Transverse colon (tissue), 4 donors: ENCODE results near the gene CDH15. TPM values are rescaled to one million over a fixed set of nuclear protein-coding genes. Genes with fewer than 3 reads are reported as not detected.

ENCODE experiments used
- DNase-seq: peaks from one replicate; pipeline ENCODE4 v3.0.0-alpha.2; 2019
- H3K27ac ChIP-seq, 4 donors: fragments of 200-600 bp; sonication (generic); 2 replicates each; pipeline ENCODE4 v1.5.1; 2016 to 2018; ENCODE audit warnings: inconsistent platforms in 4 of 4
- H3K27me3 ChIP-seq: fragments of 200-600 bp; sonication (generic); 2 replicates; pipeline ENCODE4 v1.5.1; 2017; ENCODE audit warnings: inconsistent platforms
- H3K36me3 ChIP-seq, 4 donors: fragments of 200-600 bp; sonication (generic); 2 replicates each; pipeline ENCODE4 v1.5.1; 2017 to 2019; ENCODE audit warnings: inconsistent platforms in 4 of 4
- H3K4me1 ChIP-seq, 4 donors: fragments of 200-600 bp; sonication (generic); 2 replicates each; pipeline ENCODE4 v1.5.1; 2017 to 2020; ENCODE audit warnings: inconsistent platforms in 4 of 4
- H3K4me3 ChIP-seq, 4 donors: fragments of 200-600 bp; sonication (generic); 1 replicate in 1 of 4; 2 replicates in 3 of 4; pipeline versions ENCODE4 v1.5.1 to v1.6.1; 2017 to 2019; ENCODE audit warnings: inconsistent platforms in 4 of 4
- H3K9me3 ChIP-seq, 2 donors: fragments of 200-600 bp; sonication (generic); 2 replicates each; pipeline ENCODE4 v1.5.1; 2017 to 2019; ENCODE audit warnings: inconsistent platforms in 2 of 2
- EP300 ChIP-seq: sonication (generic); formaldehyde crosslinking; IDR thresholded peaks from one replicate; pipeline ENCODE4 v1.6.1; 2017; ENCODE audit warnings: antibody characterized with exemption, low read depth
- POLR2A ChIP-seq: fragments of 450-650 bp; IDR thresholded peaks from one replicate; pipeline ENCODE4 v1.6.1; 2016; ENCODE audit warnings: antibody characterized with exemption, mild to moderate bottlenecking, moderate library complexity
- POLR2AphosphoS5 ChIP-seq, 3 donors: sonication (generic); formaldehyde crosslinking; IDR thresholded peaks; one replicate each; pipeline ENCODE4 v1.6.1; 2016; ENCODE audit warnings: antibody characterized with exemption in 3 of 3
- WGBS, 2 donors: methylation state at CpG; one replicate each; pipeline ENCODE4 v1.1.5; 2018; ENCODE audit warnings: low coverage in 1 of 2; 5-methylcytosine and 5-hydroxymethylcytosine counted together
- in situ Hi-C, 4 donors: fragments of 200-750 bp; cut with MboI; loops; one replicate each; pipeline versions ENCODE4 v1.15.0 to v1.15.1; 2017; ENCODE audit warnings: low sequenced_read_pairs in 3 of 4, low pct_ligation_motif_present in 1 of 4, low pct_unique_long_range_greater_than_20kb in 1 of 4
- intact Hi-C: fragments of 100-400 bp; cut with DNase I; formaldehyde crosslinking; loops from one replicate; pipeline ENCODE4 v1.15.1; 2023; ENCODE audit warnings: low total_unique reads
- total RNA-seq, 4 donors: library from RNA; depleted of rRNA; stranded (reverse); fragments of >200 nt; gene quantifications; one replicate each; pipeline ENCODE4 v1.1.0, GENCODE V29; 2016
- TF ChIP-seq, protein P1 (sequence below), 5 experiments: fragments of 200-600 bp in 3 of 5; fragments of 450-650 bp in 2 of 5; sonication (generic) in 3 of 5; IDR thresholded peaks; 1 replicate in 2 of 5; 2 replicates in 3 of 5; pipeline ENCODE4 v1.5.1; 2016 to 2017; ENCODE audit warnings: antibody characterized with exemption in 5 of 5, inconsistent platforms in 3 of 5, mild to moderate bottlenecking in 2 of 5, moderate library complexity in 1 of 5

The CDH15 gene
- total RNA-seq, 4 donors from 2014 or later = not detected

DNA sequence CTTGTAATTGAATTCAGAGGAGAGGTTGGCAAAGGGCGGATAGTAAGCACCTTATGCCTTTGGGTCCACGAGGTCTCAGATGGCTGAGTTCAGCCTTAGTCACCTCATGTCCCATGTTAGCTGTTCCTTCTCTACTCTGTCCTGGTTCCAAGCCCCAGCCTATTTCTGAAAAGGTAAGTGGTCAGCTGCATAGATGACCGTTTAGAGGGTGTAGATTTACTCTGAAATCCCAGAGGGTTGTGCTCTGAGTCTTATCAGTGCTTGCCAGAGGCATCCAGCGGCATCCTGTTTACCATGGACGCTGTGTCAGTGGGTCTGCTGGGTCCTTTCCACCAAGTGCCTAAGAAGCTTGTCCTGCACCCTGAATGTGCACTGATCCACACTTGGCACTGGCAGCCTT lies 47.8 kb downstream of the CDH15 start:
- DNase-seq = no peak
- intact Hi-C loops (loop anchor here (5.0 kb wide), 1 partner anchor 277 kb away; no protein-coding TSS in a partner anchor), in situ Hi-C loops (loop anchor here in 3 of 4 donors (25.0 kb wide), 3 partner anchors 282 to 482 kb away; partner anchors contain the start of genes APRT (in 1 of the 3) and CDT1 (in 1 of the 3))
- 76 to 100% methylated on average over 1 to 5 of the region's 5 CpGs for WGBS, 2 donors
- TF ChIP-seq POLR2A = no peak
- TF ChIP-seq EP300 = no peak
- Histone ChIP-seq H3K27me3 (no peaks in the 10 kb centered on the region), H3K36me3 (peaks cover 0 to 13% (median 2%) of the 10 kb centered on the region in 4 donors), H3K27ac (no peak overlapping the region), H3K9me3 (no peaks in the 10 kb centered on the region), H3K4me3 (no peak overlapping the region), H3K4me1 (peaks cover 11 to 34% (median 23%) of the 10 kb centered on the region in 4 donors)

DNA sequence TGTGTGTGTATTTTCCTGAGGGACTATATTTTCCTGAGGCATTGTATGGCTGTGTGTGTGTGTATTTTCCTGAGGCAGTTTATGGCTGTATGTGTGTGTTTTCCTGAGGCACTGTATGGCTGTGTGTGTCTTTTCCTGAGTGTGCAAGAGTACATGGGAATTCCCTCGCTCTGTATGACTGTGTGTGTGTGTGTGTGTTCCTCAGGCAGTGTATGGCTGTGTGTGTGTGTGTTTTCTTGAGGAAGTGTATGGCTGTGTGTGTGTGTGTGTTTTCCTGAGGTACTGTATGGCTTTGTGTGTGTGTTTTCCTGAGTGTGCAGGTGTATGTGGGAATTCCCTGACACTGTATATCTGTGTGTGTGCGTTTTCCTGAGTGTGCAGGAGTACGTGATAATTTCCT lies 50.1 kb downstream of the CDH15 start:
- intact Hi-C loops = no loop called here

DNA sequence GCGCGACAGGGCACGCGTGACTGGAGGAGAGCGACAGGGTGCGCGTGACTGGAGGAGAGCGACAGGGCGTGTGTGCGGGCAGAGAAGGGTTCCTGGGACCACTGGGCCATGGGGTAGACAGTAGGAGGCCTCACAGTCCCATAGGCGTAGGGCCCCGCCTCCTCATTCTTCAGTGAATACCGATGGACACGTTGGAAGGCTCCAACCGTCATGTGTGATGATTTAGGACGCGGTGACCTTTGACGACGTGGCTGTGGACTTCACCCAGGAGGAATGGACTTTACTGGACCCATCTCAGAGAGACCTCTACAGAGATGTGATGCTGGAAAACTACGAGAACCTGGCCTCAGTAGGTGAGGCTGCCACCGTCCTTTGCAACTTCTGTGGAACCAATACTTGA lies 51.4 kb downstream of the CDH15 start:
- in situ Hi-C loops (loop anchor here in 3 of 4 donors (25.0 kb wide), 3 partner anchors 286 to 486 kb away; partner anchors contain the start of genes APRT (in 1 of the 3) and CDT1 (in 1 of the 3)), intact Hi-C loops (no loop called here)
- H3K4me1 ChIP-seq = peaks cover 6 to 19% (median 8%) of the 10 kb centered on the region in 4 donors
- peaks cover 6 to 7% of the 10 kb centered on the region in 2 donors for H3K9me3 ChIP-seq
- WGBS, 2 donors = 93 to 96% methylated on average over 12 to 21 of the region's 21 CpGs
- no peak for TF ChIP-seq POLR2AphosphoS5 (IDR thresholded peaks at IDR 0.05)
- TF ChIP-seq, protein P1, sequence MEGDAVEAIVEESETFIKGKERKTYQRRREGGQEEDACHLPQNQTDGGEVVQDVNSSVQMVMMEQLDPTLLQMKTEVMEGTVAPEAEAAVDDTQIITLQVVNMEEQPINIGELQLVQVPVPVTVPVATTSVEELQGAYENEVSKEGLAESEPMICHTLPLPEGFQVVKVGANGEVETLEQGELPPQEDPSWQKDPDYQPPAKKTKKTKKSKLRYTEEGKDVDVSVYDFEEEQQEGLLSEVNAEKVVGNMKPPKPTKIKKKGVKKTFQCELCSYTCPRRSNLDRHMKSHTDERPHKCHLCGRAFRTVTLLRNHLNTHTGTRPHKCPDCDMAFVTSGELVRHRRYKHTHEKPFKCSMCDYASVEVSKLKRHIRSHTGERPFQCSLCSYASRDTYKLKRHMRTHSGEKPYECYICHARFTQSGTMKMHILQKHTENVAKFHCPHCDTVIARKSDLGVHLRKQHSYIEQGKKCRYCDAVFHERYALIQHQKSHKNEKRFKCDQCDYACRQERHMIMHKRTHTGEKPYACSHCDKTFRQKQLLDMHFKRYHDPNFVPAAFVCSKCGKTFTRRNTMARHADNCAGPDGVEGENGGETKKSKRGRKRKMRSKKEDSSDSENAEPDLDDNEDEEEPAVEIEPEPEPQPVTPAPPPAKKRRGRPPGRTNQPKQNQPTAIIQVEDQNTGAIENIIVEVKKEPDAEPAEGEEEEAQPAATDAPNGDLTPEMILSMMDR (IDR thresholded peaks at IDR 0.05) = no peak
- no peak for TF ChIP-seq POLR2A
- no peak for TF ChIP-seq EP300
- no peaks in the 10 kb centered on the region for H3K27me3 ChIP-seq
- no peak overlapping the region for H3K4me3 ChIP-seq
- DNase-seq = no peak
- H3K27ac ChIP-seq = no peak overlapping the region
- H3K36me3 ChIP-seq = peaks cover 0 to 41% (median 15%) of the 10 kb centered on the region in 4 donors

More for the DNA sequence above, 50.1 kb downstream of the CDH15 start:
- peaks cover 0 to under 1% of the 10 kb centered on the region in 2 donors for H3K9me3 ChIP-seq
- 90 to 100% methylated on average over 2 to 3 of the region's 3 CpGs for WGBS, 2 donors
- in situ Hi-C loops = loop anchor here in 3 of 4 donors (25.0 kb wide), 3 partner anchors 284 to 484 kb away; partner anchors contain the start of genes APRT (in 1 of the 3) and CDT1 (in 1 of the 3)
- DNase-seq = no peak
- H3K36me3 ChIP-seq = peaks cover 0 to 28% (median 8%) of the 10 kb centered on the region in 4 donors
- TF ChIP-seq, protein P1 (IDR thresholded peaks at IDR 0.05) = no peak
- no peak for TF ChIP-seq POLR2AphosphoS5 (IDR thresholded peaks at IDR 0.05)
- TF ChIP-seq EP300 = no peak
- no peak for TF ChIP-seq POLR2A
- no peak overlapping the region for H3K4me3 ChIP-seq
- no peak overlapping the region for H3K27ac ChIP-seq
- H3K27me3 ChIP-seq = no peaks in the 10 kb centered on the region
- H3K4me1 ChIP-seq = peaks cover 6 to 24% (median 15%) of the 10 kb centered on the region in 4 donors

DNA sequence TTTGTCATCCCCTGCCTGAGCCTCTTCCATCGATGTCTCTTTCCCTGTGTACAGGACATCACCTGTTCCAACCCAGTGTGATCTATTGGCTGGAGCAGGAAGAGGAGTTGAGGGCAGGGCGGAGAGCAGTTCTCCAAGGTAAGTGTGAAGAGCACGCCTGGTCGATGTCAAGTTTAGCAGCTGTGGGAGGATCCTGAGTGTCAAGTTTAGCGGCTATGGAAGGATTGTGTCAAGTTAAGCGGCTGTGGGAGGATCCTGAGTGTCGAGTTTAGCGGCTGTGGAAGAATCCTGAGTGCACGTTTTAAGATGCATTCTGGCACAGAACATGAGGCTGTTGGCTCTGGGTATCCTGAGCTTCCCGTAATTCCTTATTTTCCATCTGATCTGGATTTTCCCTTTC lies 53.1 kb downstream of the CDH15 start:
- 80 to 95% methylated on average over 2 to 10 of the region's 10 CpGs for WGBS, 2 donors
- intact Hi-C loops = no loop called here
- in situ Hi-C loops = loop anchor here in 3 of 4 donors (25.0 kb wide), 3 partner anchors 287 to 487 kb away; partner anchors contain the start of genes APRT (in 1 of the 3) and CDT1 (in 1 of the 3)

More for the DNA sequence above, 53.1 kb downstream of the CDH15 start:
- Histone ChIP-seq H3K9me3 (peaks cover 6 to 7% of the 10 kb centered on the region in 2 donors), H3K4me3 (no peak overlapping the region), H3K4me1 (peaks cover 0 to 2% (median 0%) of the 10 kb centered on the region in 4 donors), H3K27ac (no peak overlapping the region), H3K36me3 (peaks cover 0 to 50% (median 18%) of the 10 kb centered on the region in 4 donors), H3K27me3 (no peaks in the 10 kb centered on the region)
- TF ChIP-seq POLR2AphosphoS5 (IDR thresholded peaks at IDR 0.05) = no peak
- no peak for TF ChIP-seq EP300
- no peak for TF ChIP-seq POLR2A
- TF ChIP-seq, protein P1 (IDR thresholded peaks at IDR 0.05) = no peak
- DNase-seq = no peak
